NCI-H226 (cell line): ENCODE measurements around the gene PPP1R17.
A peak's percentile ranks its signal among the peaks of the same experiment; 100 is the strongest.

Experiments used
- DNase-seq: peaks from one replicate; pipeline ENCODE4 v3.0.0-alpha.2; 2015

PPP1R17 gene

DNA sequence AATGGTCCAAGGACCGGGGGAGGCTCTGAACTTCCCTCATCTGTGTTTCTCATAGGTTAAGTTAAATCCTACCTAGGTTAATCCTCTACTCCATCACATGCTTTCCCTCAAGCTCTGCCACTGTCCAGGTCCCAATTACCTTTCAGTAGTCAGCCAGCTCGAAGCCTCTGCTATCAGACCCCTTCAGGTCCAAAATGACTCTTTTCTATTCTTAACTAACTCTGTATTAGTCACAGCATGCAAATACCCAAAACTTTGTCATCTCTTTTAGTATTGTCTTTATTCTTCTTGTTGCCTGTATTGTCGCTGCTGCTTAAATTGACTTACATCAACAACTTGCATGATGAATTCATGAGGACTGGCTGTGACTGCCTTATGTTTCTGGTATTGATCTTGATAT lies 15.3 kb downstream of the PPP1R17 start:
- no peak for DNase-seq

GRCh38 chr7:31705377-31705776 lies 18.4 kb downstream of the PPP1R17 start:
- DNase-seq, result no peak

- no peak for DNase-seq
These were observed 20.1 kb downstream of the PPP1R17 start for GRCh38 chr7:31707089-31707488.

DNA sequence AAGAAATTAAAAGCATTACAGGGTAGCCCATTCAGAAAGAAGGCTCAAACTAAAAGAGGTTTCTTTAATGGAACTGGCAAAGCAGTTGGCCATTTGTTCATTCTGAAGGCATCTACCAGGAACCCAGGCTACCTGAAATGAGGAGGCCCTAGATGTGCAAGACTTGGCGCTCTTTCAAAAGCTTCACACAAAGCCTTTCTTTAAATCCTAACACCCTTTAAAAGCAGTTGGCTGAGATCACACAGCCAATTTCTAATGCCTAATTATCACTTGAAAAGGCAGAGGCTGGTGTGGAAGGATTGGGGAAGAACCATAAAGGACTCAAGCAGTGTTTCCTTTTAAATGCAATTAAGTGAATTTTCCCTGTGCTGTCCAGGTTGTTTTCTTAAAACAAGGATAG lies 23.2 kb downstream of the PPP1R17 start:
- no peak for DNase-seq

- DNase-seq, result no peak
These were observed 29.3 kb downstream of the PPP1R17 start for GRCh38 chr7:31716355-31716754.

DNA sequence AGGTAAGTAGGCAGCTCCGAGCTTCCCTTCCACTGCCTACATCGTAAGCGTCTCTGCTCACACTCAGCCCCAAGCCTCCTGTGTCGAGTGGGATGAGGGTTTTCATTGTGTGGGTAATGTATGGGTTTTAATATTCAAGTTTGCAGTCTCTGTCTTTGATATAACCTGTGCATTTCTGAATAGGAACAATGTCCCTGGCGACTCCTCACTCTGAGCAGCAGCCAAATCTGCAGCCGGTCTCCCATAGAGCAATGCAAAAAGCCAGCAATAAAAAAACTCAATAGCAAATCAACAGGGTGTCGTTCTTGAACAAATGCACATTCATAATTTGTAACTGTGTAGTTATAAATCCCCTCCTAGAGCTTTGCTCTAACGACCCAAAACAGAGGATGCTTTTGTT lies 33.4 kb downstream of the PPP1R17 start:
- no peak for DNase-seq

DNA sequence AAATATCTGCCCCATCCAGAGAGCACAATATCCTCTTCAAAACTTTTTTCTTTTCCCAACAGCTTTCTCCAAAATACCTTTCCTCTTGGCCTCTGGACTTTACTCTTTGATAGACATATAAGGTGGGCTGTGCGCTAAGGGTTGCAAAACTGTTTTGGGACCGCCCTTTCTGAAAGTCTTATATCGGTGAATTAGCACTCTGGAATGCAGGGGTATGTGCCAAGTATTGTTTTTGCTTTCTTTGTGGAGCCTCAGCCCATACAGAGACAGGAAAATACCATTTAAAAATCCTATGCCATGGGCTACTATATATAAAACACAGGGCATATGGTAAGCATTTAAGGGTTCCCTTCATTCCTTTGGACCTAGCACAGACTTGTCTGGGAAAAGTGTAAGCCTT lies 37.7 kb downstream of the PPP1R17 start:
- no peak for DNase-seq

DNA sequence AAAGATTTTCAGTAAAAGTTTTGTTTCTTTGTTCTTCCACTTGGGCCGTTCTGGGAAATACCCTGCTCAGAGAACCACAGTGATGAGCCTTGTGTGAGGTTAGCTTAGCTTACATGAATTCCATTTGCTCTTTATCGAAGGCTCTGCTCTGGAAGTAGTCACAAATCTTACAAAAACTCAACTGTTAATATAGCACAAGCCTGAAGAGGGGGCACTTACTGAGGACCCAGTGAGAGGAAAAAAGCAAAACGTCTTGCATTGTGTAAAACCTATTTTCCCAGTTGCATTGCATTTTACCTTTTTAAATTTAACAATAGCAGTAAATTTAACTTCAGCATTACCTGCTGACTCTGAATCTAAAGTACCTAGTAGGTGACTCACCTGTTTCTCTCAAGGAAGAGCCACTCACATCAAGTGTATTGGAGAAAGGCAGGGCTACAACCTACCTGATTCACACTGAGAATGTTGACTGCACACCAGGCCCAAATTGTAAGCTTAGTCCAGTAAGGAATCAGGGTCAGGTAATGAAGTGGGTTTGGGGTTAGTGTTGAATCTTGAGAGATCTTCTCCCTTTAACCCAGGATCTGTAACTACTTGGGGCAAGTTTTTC lies 42.3 kb downstream of the PPP1R17 start:
- DNase-seq, result no peak

- no peak for DNase-seq
These were observed 47.4 kb downstream of the PPP1R17 start for GRCh38 chr7:31734456-31734855.

DNA sequence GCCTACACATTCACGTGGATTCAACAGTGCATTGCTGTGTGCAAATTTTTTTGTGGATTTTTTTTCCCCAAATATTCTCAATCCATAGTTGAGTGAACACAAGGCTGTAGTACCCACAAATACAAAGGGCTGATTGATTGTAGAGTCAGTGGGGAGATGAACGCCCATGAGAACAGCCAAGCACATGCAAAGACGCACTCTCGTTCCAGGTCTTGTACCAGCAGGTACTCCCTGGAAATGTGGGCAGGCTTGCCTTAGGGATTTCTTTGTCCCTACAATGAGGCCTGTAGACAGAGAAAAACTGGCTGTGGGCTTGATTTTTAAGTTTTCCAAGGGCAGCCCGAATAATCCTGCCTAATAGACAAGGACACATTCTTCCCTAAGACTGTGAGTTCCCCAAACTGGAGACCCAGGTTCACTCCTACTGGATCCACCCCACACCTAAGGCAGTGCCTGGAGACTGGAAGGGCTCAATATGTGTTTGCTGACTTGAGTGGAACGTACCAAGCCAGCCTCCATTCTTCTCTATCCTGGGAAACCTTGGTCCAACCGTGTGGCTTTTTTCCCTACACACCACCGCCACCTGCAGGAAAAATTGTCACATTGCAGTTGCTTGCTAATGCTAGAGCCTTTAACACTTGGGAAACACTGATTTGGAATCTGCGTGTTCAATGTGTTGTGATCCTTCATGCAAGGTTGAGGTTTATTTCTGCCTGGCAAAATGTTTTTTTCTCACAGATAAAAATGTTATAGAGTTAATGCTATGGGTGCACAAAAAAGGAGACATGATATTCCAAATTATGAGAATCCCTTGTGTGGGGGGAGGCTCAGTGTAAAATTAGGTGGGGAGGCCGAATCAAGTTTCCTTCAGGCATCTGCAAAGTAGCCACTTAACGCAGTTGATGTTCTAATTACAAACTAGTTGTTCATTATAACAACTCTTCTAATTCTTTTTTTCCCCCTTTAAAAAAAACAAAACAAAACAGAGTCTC lies 49.3 kb downstream of the PPP1R17 start:
- DNase-seq, result peak; percentile 65

GRCh38 chr7:31741852-31742251 lies 54.8 kb downstream of the PPP1R17 start:
- DNase-seq, result no peak

DNA sequence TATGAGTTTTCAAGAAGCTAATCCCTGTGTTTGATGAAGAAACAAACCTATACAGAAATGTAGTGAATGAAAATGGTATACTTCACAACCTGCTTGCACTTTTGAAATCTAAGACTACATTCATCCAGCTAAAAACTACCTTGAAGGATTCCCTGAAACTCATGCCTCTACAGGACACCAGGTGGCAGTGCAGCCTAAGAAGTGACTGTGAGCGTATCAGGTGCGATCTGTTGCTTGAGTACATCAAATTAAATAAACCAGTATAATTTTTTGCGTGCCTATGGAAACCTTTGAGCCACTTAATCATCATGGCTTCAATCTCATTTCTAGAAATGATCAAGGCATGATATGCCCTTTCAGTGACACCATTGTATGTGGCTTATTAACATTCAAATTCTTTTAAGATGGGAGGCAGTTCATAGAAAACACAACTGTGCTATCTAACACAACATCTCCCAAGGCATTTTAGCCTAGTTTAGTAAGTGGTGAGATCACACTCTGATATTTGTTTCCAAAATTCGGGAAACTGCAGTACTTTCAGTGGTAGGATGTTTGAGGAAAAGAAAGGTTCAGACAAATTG lies 57.4 kb downstream of the PPP1R17 start:
- DNase-seq, result peak; percentile 58

DNA sequence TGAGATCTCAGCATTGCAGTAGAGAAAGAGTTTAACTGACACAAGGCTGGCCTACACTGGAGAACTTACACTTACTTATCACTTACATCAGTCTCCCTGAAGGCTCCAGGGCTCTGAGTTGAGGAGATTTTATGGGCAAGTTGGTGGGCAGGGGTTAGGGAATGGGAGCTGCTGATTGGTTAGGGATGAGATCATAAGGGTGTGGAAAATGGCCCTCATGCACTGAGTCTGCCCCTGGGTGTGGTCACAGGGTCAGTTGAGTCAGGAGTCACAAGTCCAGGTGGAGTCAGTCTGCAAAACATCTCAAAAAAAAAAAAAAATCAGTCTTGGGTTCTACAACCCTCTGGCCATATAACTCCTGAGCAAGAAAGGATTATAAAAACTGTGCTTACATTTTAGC lies 60.5 kb downstream of the PPP1R17 start:
- no peak for DNase-seq

GRCh38 chr7:31748084-31748483 lies 61.1 kb downstream of the PPP1R17 start:
- no peak for DNase-seq

- DNase-seq, result no peak
These were observed 64.7 kb downstream of the PPP1R17 start for GRCh38 chr7:31751726-31752125.
